OCI-LY1 (cell line): ENCODE results near the gene GRIN2A.

ENCODE experiments used
- H2AFZ ChIP-seq: fragments of 200-600 bp; sonication (generic), shearing (Covaris generic); 2 replicates; pipeline ENCODE4 v1.6.0; 2014; ENCODE audit warnings: antibody characterized with exemption, mild to moderate bottlenecking, low read length
- H3F3A ChIP-seq: fragments of 200-600 bp; sonication (generic), shearing (Covaris generic); 2 replicates; pipeline ENCODE4 v1.6.0; 2014; ENCODE audit warnings: mild to moderate bottlenecking, antibody characterized with exemption, low read length, moderate library complexity; ENCODE audit not compliant: insufficient read depth
- H3K27ac ChIP-seq: fragments of 200-600 bp; sonication (generic); 2 replicates; pipeline ENCODE4 v1.5.1; 2014; ENCODE audit warnings: low read length, mixed run types, mild to moderate bottlenecking, low read depth; ENCODE audit not compliant: poor library complexity, severe bottlenecking
- H3K27me3 ChIP-seq: fragments of 200-600 bp; sonication (generic); 2 replicates; pipeline ENCODE4 v1.6.0; 2014; ENCODE audit warnings: antibody characterized with exemption, mild to moderate bottlenecking, low read length, moderate library complexity; ENCODE audit not compliant: insufficient read depth
- H3K36me3 ChIP-seq: fragments of 200-600 bp; sonication (generic); 2 replicates; pipeline ENCODE4 v1.6.1; 2014; ENCODE audit warnings: mild to moderate bottlenecking, antibody characterized with exemption, low read length, moderate library complexity, mixed read lengths; ENCODE audit not compliant: insufficient read depth
- H3K4me1 ChIP-seq: fragments of 200-600 bp; sonication (generic); 2 replicates; pipeline ENCODE4 v1.5.1; 2014; ENCODE audit warnings: mild to moderate bottlenecking, low read length, moderate library complexity; ENCODE audit not compliant: insufficient read depth, severe bottlenecking
- H3K4me2 ChIP-seq: fragments of 200-600 bp; sonication (generic), shearing (Covaris generic); 2 replicates; pipeline ENCODE4 v1.6.1; 2014; ENCODE audit warnings: low read length
- H3K4me3 ChIP-seq: fragments of 200-600 bp; sonication (generic); 2 replicates; pipeline ENCODE4 v1.5.1; 2014; ENCODE audit warnings: low read length, low read depth, mild to moderate bottlenecking, mixed read lengths; ENCODE audit not compliant: poor library complexity, severe bottlenecking
- H3K79me2 ChIP-seq: fragments of 200-600 bp; shearing (Covaris generic); 2 replicates; pipeline ENCODE4 v1.6.1; 2016; ENCODE audit warnings: mixed run types, low read length, mixed read lengths; ENCODE audit not compliant: insufficient read depth
- H3K9ac ChIP-seq: fragments of 200-600 bp; sonication (generic), shearing (Covaris generic); 2 replicates; pipeline ENCODE4 v1.6.1; 2014; ENCODE audit warnings: mild to moderate bottlenecking, low read length, mixed read lengths
- H3K9me2 ChIP-seq: fragments of 200-600 bp; sonication (generic), shearing (Covaris generic); 2 replicates; pipeline ENCODE4 v1.6.1; 2014; ENCODE audit warnings: low read depth, mild to moderate bottlenecking, low read length, mixed read lengths
- H3K9me3 ChIP-seq: fragments of 200-600 bp; shearing (Covaris generic); 2 replicates; pipeline ENCODE4 v1.6.1; 2014; ENCODE audit warnings: low read length, mixed read lengths
- H4K20me1 ChIP-seq: fragments of 200-600 bp; sonication (generic), shearing (Covaris generic); 2 replicates; pipeline ENCODE4 v1.6.0; 2016; ENCODE audit warnings: mild to moderate bottlenecking, low read length; ENCODE audit not compliant: insufficient read depth
- CTCF ChIP-seq: fragments of 200-600 bp; sonication (generic), shearing (Covaris generic); IDR thresholded peaks from 2 replicates; pipeline ENCODE4 v1.5.1; 2017; ENCODE audit warnings: mild to moderate bottlenecking, antibody characterized with exemption, low read length, moderate library complexity, mixed read lengths
- EZH2 ChIP-seq: fragments of 200-600 bp; sonication (generic), shearing (Covaris generic); IDR thresholded peaks from 2 replicates; pipeline ENCODE4 v1.8.0; 2017; ENCODE audit warnings: borderline replicate concordance, mixed run types, mild to moderate bottlenecking, antibody characterized with exemption, low read length, moderate library complexity, mixed read lengths

The GRIN2A gene

GRCh38 chr16:9913604-9914326, 268.5 kb downstream of the GRIN2A start:
- H3K36me3 ChIP-seq, result no peaks in the 10 kb centered on the region
- no peaks in the 10 kb centered on the region for H3K4me1 ChIP-seq
- no peaks in the 10 kb centered on the region for H3K79me2 ChIP-seq
- H4K20me1 ChIP-seq, result no peaks in the 10 kb centered on the region
- TF ChIP-seq EZH2, result no peak
- TF ChIP-seq CTCF, result no peak
- H3K9me2 ChIP-seq, result no peaks in the 10 kb centered on the region
- no peaks in the 10 kb centered on the region for H3F3A ChIP-seq
- H3K9me3 ChIP-seq, result no peaks in the 10 kb centered on the region
- no peak overlapping the region for H3K9ac ChIP-seq
- no peak overlapping the region for H2AFZ ChIP-seq
- no peak overlapping the region for H3K4me3 ChIP-seq
- no peak overlapping the region for H3K4me2 ChIP-seq
- no peaks in the 10 kb centered on the region for H3K27me3 ChIP-seq
- H3K27ac ChIP-seq, result no peak overlapping the region

DNA sequence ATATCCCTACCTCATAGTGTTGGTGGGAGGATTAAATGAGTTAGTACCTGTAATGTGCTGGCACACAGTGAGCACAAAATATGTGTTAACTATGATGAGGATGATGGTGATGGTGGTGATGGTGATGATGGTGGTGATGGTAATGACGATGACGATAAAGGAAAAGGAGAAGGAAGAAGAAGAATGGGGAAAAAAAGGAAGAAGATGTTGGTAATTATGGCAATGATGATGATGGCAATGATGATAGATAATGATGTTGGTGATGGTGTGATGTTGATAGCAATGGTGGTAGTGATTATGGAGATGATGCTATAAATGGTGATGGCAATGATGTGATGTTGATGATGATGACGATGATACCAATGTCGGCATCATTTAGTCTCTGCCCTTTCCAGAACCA, 270.2 kb downstream of the GRIN2A start:
- Histone ChIP-seq H3K9me3 (no peaks in the 10 kb centered on the region), H3K36me3 (no peaks in the 10 kb centered on the region), H3K4me1 (no peaks in the 10 kb centered on the region), H2AFZ (no peak overlapping the region), H3K27ac (no peak overlapping the region), H3F3A (no peaks in the 10 kb centered on the region), H3K9me2 (no peaks in the 10 kb centered on the region), H3K9ac (no peak overlapping the region), H3K79me2 (no peaks in the 10 kb centered on the region), H4K20me1 (no peaks in the 10 kb centered on the region), H3K4me2 (no peak overlapping the region), H3K4me3 (no peak overlapping the region), H3K27me3 (no peaks in the 10 kb centered on the region)
- no peak for TF ChIP-seq EZH2
- TF ChIP-seq CTCF, result no peak

GRCh38 chr16:9911231-9911630, 271.0 kb downstream of the GRIN2A start:
- Histone ChIP-seq H3K9me2 (no peaks in the 10 kb centered on the region), H3K27me3 (no peaks in the 10 kb centered on the region), H3F3A (no peaks in the 10 kb centered on the region), H3K9me3 (no peaks in the 10 kb centered on the region), H3K9ac (no peak overlapping the region), H3K36me3 (no peaks in the 10 kb centered on the region), H2AFZ (no peak overlapping the region), H3K27ac (no peak overlapping the region), H3K4me3 (no peak overlapping the region), H3K4me1 (no peaks in the 10 kb centered on the region), H4K20me1 (no peaks in the 10 kb centered on the region), H3K79me2 (no peaks in the 10 kb centered on the region), H3K4me2 (no peak overlapping the region)
- TF ChIP-seq EZH2 (no peak), CTCF (no peak)
